Natural killer cell treated with Interleukin-12 subunit alpha and Interleukin-12 subunit beta and Interleukin-15 and Interleukin-18, amount 100 ng/mL, for 72 hours (primary cell): ENCODE results near the gene COL6A1. TPM values are rescaled to one million over a fixed set of nuclear protein-coding genes. Genes with fewer than 3 reads are reported as not detected.

Experiments
- ATAC-seq, 2 donors: fragments of 150-1000 bp; cut with Tn5 transposase in 1 of 2; sonication (Bioruptor Pico), chemical (Tn5 transposase) in 1 of 2; 2 replicates each; pipeline ENCODE4 v1.10.0; 2021
- DNase-seq: peaks from one replicate; pipeline ENCODE4 v3.0.0; 2022; ENCODE audit warnings: low spot score
- H3K27ac Mint-ChIP-seq, 2 donors: 1 replicate in 1 of 2; 2 replicates in 1 of 2; pipeline ENCODE4 v1.8.0; 2022; ENCODE audit warnings: mixed read lengths in 2 of 2, mild to moderate bottlenecking in 1 of 2, moderate library complexity in 1 of 2
- H3K27me3 Mint-ChIP-seq, 2 donors: 1 replicate in 1 of 2; 2 replicates in 1 of 2; pipeline ENCODE4 v1.8.0; 2022; ENCODE audit warnings: mixed read lengths in 2 of 2
- H3K36me3 Mint-ChIP-seq: one replicate; pipeline ENCODE4 v1.8.0; 2022; ENCODE audit warnings: mixed read lengths
- H3K4me1 Mint-ChIP-seq, 2 donors: 1 replicate in 1 of 2; 2 replicates in 1 of 2; pipeline ENCODE4 v1.8.0; 2022; ENCODE audit warnings: low read depth in 2 of 2, mixed read lengths in 2 of 2, mild to moderate bottlenecking in 1 of 2
- H3K4me3 Mint-ChIP-seq: one replicate; pipeline ENCODE4 v1.8.0; 2022; ENCODE audit warnings: mixed read lengths
- H3K9me3 Mint-ChIP-seq: 2 replicates; pipeline ENCODE4 v1.8.0; 2022; ENCODE audit warnings: mixed read lengths
- total RNA-seq, 2 donors: library from RNA; stranded (reverse); gene quantifications; one replicate each; pipeline ENCODE4 v1.2.3, GENCODE V29; 2022

COL6A1 gene
- total RNA-seq, 2 donors from 2014 or later, result not detected

DNA sequence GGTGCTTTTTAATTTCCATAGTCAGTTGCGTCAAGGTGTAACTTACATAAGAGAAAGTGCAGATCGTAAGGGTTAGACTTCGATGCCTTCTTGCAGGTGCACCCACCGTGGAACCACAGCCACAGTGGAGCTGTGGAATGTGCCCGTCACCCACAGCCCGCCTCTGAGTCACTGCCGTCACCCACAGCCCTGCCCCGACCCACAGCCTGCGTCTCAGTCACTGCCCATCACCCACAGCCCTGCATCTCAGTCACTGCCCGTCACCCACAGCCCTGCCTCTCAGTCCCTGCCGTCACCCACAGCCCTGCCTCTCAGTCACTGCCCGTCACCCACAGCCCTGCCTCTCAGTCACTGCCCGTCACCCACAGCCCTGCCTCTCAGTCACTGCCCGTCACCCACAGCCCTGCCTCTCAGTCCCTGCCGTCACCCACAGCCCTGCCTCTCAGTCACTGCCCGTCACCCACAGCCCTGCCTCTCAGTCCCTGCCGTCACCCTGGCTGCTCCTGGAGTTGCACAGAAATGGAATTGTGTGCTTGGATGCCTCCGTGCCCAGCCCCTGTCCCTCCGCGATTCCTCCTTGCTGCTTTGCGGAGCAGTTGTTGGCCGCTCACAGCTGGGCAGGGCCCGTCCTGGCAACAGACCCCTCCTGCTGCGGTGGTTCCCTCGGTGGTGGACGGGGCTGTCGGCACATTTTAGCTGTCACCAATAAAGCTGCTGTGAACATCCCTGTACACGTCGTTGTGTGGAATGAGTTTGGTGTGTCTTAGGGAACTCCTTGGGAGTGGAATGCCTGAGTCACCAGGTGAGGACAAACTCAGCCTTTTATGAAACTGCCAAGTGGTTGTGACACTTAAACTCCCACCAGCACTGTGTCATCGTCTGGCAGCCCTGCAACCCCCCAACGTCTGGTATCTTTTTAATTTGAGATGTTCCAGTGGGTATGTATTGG lies 71.4 kb downstream of the COL6A1 start:
- no peak for DNase-seq
- Mint-ChIP-seq H3K9me3 (no peaks in the 10 kb centered on the region), H3K27me3 (peaks cover 0 to 5% of the 10 kb centered on the region in 2 donors), H3K4me1 (peaks cover 0 to 9% of the 10 kb centered on the region in 2 donors), H3K27ac (peak overlapping the region in 1 of 2 donors; percentile 21), H3K4me3 (no peak overlapping the region), H3K36me3 (no peaks in the 10 kb centered on the region)
- ATAC-seq, result peak; percentile 72 to 84

DNA sequence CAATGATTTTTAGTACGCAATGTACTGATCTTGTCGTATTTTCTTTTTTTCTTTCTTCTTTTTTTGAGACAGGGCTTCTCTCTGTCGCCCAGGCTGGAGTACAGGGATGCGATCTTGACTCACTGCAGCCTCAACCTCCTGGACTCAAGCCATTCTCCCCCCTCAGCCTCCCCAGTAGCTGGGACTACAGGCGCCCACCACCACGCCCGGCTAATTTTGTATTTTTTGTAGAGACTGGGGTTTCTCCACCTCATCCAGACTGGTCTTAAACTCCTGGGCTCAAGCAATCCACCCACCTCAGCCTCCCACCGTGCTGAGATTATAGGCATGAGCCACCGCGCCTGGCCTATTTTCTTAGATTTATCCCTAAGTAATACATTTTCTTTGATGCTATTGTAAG lies 72.5 kb downstream of the COL6A1 start:
- peaks cover 5 to 10% of the 10 kb centered on the region in 2 donors for H3K27me3 Mint-ChIP-seq
- no peaks in the 10 kb centered on the region for H3K36me3 Mint-ChIP-seq
- no peak for ATAC-seq
- peaks cover 7 to 17% of the 10 kb centered on the region in 2 donors for H3K4me1 Mint-ChIP-seq
- no peak overlapping the region for H3K4me3 Mint-ChIP-seq
- peaks cover 6% of the 10 kb centered on the region for H3K9me3 Mint-ChIP-seq
- H3K27ac Mint-ChIP-seq, result no peak overlapping the region
- DNase-seq, result no peak

DNA sequence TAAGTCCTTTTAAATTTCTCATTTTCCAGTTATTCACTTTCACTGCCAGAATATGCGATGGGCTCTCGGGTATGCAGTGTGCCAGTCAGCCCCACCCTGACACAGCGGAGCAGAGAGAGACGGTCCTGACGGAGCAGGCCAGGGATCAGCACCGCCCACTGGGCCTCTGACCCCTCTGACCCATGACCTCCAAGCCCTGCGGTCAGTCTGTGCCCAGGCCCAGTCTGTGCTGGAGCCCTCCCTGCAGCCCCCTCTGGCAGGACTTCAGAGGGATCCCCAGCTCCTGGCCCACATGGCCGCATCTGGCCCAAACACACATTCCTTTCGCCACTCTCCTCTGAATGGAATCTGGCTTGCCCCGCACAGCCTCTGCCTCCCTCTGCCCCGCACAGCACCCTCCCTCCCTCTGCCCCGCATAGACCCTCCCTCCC lies 72.9 kb downstream of the COL6A1 start:
- no peaks in the 10 kb centered on the region for H3K36me3 Mint-ChIP-seq
- DNase-seq, result no peak
- peaks cover 8 to 14% of the 10 kb centered on the region in 2 donors for H3K27me3 Mint-ChIP-seq
- no peak for ATAC-seq
- no peak overlapping the region for H3K27ac Mint-ChIP-seq
- H3K9me3 Mint-ChIP-seq, result peaks cover 6% of the 10 kb centered on the region
- peaks cover 7 to 17% of the 10 kb centered on the region in 2 donors for H3K4me1 Mint-ChIP-seq
- no peak overlapping the region for H3K4me3 Mint-ChIP-seq

Other genes starting within 250 kb of the COL6A1 start
- 1 to 10 TPM in 1 of 2 donors, under 1 TPM in 1; 0.88 to 4.2 TPM for gene COL6A2, start 116.3 kb downstream of the COL6A1 start, total RNA-seq
- not detected for gene FTCD, start 173.8 kb downstream of the COL6A1 start, total RNA-seq
- gene SPATC1L, start 202.7 kb downstream of the COL6A1 start, total RNA-seq, result 1 to 10 TPM in 1 of 2 donors, not detected in 1; 5.0 TPM
- gene LSS, start 247.0 kb downstream of the COL6A1 start, total RNA-seq, result 10 to 100 TPM; 32.6 to 54.4 TPM